22Rv1 (cell line): ENCODE data around the gene PPDPF.

Experiments used
- CTCF ChIP-seq: fragments of 450-650 bp; IDR thresholded peaks from 2 replicates; pipeline ENCODE4 v1.5.1; 2017; ENCODE audit warnings: mild to moderate bottlenecking
- ZFX ChIP-seq: fragments of 450-650 bp; IDR thresholded peaks from 2 replicates; pipeline ENCODE4 v1.6.1; 2017; ENCODE audit warnings: antibody characterized with exemption, borderline replicate concordance

DNA sequence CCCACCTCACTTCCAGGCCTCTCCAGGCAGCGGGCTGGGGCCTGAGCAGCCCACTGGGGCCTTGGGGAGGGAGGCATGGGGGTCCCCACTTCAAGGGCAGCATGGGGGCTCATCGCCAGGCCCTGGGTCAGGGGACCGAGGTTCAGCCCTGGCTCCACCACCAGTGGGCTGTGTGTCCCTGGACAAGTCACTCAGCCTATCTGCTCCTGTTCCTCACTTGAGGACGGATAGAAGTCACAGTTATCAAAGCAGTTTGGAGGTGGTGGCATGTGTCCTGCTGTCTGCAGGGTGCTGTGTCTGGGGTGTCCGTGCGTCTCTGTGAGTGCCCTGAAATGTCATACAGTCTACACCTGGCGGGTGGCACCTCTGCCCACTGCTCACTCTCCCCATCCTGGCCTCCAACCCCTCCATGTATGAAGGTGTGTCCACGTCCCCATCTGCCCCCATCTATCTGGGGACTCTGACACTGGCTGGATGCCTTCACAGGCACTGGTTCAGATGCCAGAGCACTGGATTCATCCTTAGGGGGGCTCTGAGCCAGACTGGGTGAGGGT lies 25.3 kb upstream of the PPDPF start:
- no peak for TF ChIP-seq CTCF
- no peak for TF ChIP-seq ZFX
